Hair follicle dermal papilla cell (primary cell): ENCODE measurements around the gene EXD1. TPM values are rescaled to one million over a fixed set of nuclear protein-coding genes. Genes with fewer than 3 reads are reported as not detected.

ENCODE experiments used
- total RNA-seq: library from RNA; depleted of rRNA; stranded (reverse); fragments of >200 nt; gene quantifications from 2 replicates; pipeline ENCODE4 v1.2.3, GENCODE V29; 2012

EXD1 gene
- not detected in 2 replicates for total RNA-seq

GRCh38 chr15:41230650-41231421 lies at the start of gene EXD1, which contains the start of gene CHP1:
EXD1 (minus strand) TSS chr15:41230757; CDS start chr15:41226575, 4,182 bp downstream.
CHP1 (plus strand) TSS chr15:41231268; CDS start chr15:41231383, 115 bp downstream.

Other genes with a start within 250 kb of the EXD1 start
- gene INO80, start 114.5 kb downstream of the EXD1 start, total RNA-seq: 28.1 and 28.4 TPM in 2 replicates
- gene CHP1, start 511 bp upstream of the EXD1 start, total RNA-seq: 94.6 and 111 TPM in 2 replicates
- 0.36 and 0.65 TPM in 2 replicates for gene OIP5, start 101.8 kb upstream of the EXD1 start, total RNA-seq
- 10.8 and 11.2 TPM in 2 replicates for gene NUSAP1, start 102.1 kb upstream of the EXD1 start, total RNA-seq
- gene NDUFAF1, start 171.7 kb upstream of the EXD1 start, total RNA-seq: 17.2 and 22.2 TPM in 2 replicates
- gene RTF1, start 186.3 kb upstream of the EXD1 start, total RNA-seq: 26.8 and 29.1 TPM in 2 replicates